Measurements from ENCODE around the gene NTRK3. TPM values are rescaled to one million over a fixed set of nuclear protein-coding genes. Genes with fewer than 3 reads are reported as not detected.

Gene NTRK3
- total RNA-seq, 1 experiment from 2014 or later, result not detected

- Histone ChIP-seq H3K27me3 (ENCODE audit: insufficient read depth, low read depth) (peaks cover 3% of the 10 kb centered on the region; the same call in 1 of the 2 replicates), H3K9me3 (ENCODE audit: insufficient read depth, low read depth) (no peaks in the 10 kb centered on the region), H3K9me2 (ENCODE audit: insufficient read depth) (no peaks in the 10 kb centered on the region), H3K4me1 (replicated peaks; ENCODE audit: insufficient read depth) (no peaks in the 10 kb centered on the region), H3K27ac (no peak overlapping the region), H3K36me3 (ENCODE audit: low read depth) (no peaks in the 10 kb centered on the region), H3K4me3 (no peak overlapping the region), H3K79me2 (ENCODE audit: low read depth) (no peaks in the 10 kb centered on the region), H3K4me2 (no peak overlapping the region), H2AFZ (no peak overlapping the region), H3F3A (ENCODE audit: insufficient read depth, low read depth) (no peaks in the 10 kb centered on the region), H4K20me1 (ENCODE audit: insufficient read depth) (no peaks in the 10 kb centered on the region)
- no TSS peak for BruUV-seq (replicated peaks)
- intact Hi-C loops (cut with micrococcal nuclease; ENCODE audit: unreplicated experiment), result no loop called here
- TF ChIP-seq CTCF (conservative IDR thresholded peaks at IDR 0.05), result no peak
- TF ChIP-seq EZH2 (IDR thresholded peaks at IDR 0.05; ENCODE audit: low read depth), result no peak
- CTCF ChIA-PET, result no interaction called here
- no peak for DNase-seq
- POLR2A ChIA-PET (ENCODE audit: unreplicated experiment), result no interaction called here
Measured at GRCh38 chr15:88179562-88179961, 77.0 kb downstream of the NTRK3 start.

- BruUV-seq (replicated peaks), result no TSS peak
- Histone ChIP-seq H3K27ac (no peak overlapping the region), H3K27me3 (ENCODE audit: insufficient read depth, low read depth) (peaks cover 3% of the 10 kb centered on the region; the same call in 1 of the 2 replicates)
Measured at GRCh38 chr15:88178631-88179030, 77.9 kb downstream of the NTRK3 start.

GRCh38 chr15:88177451-88177850 is 79.1 kb downstream of the NTRK3 start:
- DNase-seq, result no peak
- TF ChIP-seq EZH2 (IDR thresholded peaks at IDR 0.05; ENCODE audit: low read depth) (no peak), CTCF (conservative IDR thresholded peaks at IDR 0.05) (no peak)
- Histone ChIP-seq H3K4me1 (replicated peaks; ENCODE audit: insufficient read depth) (no peaks in the 10 kb centered on the region), H3K9me2 (ENCODE audit: insufficient read depth) (no peaks in the 10 kb centered on the region), H3F3A (ENCODE audit: insufficient read depth, low read depth) (no peaks in the 10 kb centered on the region), H3K9me3 (ENCODE audit: insufficient read depth, low read depth) (no peaks in the 10 kb centered on the region), H3K27ac (no peak overlapping the region), H2AFZ (no peak overlapping the region), H4K20me1 (ENCODE audit: insufficient read depth) (no peaks in the 10 kb centered on the region), H3K79me2 (ENCODE audit: low read depth) (no peaks in the 10 kb centered on the region), H3K27me3 (ENCODE audit: insufficient read depth, low read depth) (peaks cover 3% of the 10 kb centered on the region; the same call in 1 of the 2 replicates), H3K4me3 (no peak overlapping the region), H3K4me2 (no peak overlapping the region), H3K36me3 (ENCODE audit: low read depth) (no peaks in the 10 kb centered on the region)
- ChIA-PET CTCF (no interaction called here), POLR2A (ENCODE audit: unreplicated experiment) (no interaction called here)
- intact Hi-C loops (cut with micrococcal nuclease; ENCODE audit: unreplicated experiment), result no loop called here
- BruUV-seq (replicated peaks), result no TSS peak

More at GRCh38 chr15:88178631-88179030, 77.9 kb downstream of the NTRK3 start:
- Histone ChIP-seq H3K36me3 (ENCODE audit: low read depth) (no peaks in the 10 kb centered on the region), H3F3A (ENCODE audit: insufficient read depth, low read depth) (no peaks in the 10 kb centered on the region), H3K79me2 (ENCODE audit: low read depth) (no peaks in the 10 kb centered on the region), H3K9me2 (ENCODE audit: insufficient read depth) (no peaks in the 10 kb centered on the region), H3K4me3 (no peak overlapping the region), H3K9me3 (ENCODE audit: insufficient read depth, low read depth) (no peaks in the 10 kb centered on the region), H2AFZ (no peak overlapping the region), H4K20me1 (ENCODE audit: insufficient read depth) (no peaks in the 10 kb centered on the region), H3K4me2 (no peak overlapping the region), H3K4me1 (replicated peaks; ENCODE audit: insufficient read depth) (no peaks in the 10 kb centered on the region)
- TF ChIP-seq CTCF (conservative IDR thresholded peaks at IDR 0.05) (no peak), EZH2 (IDR thresholded peaks at IDR 0.05; ENCODE audit: low read depth) (no peak)
- POLR2A ChIA-PET (ENCODE audit: unreplicated experiment), result no interaction called here
- no peak for DNase-seq
- CTCF ChIA-PET, result interaction anchor here (0.5 kb wide), 1 partner anchor 508 kb away, joined by 6 read pairs; no protein-coding TSS in a partner anchor
- intact Hi-C loops (cut with micrococcal nuclease; ENCODE audit: unreplicated experiment), result no loop called here

Measured in PC-9 (cell line).